GM21737 (cell line): ENCODE measurements around the gene CHKB.
A peak's percentile ranks its signal among the peaks of the same experiment; 100 is the strongest.
"Not testable (repeated sequence)": the region's sequence is repeated elsewhere in the genome, so short reads cannot be mapped to it uniquely, and the experiment has no call there.

Source experiments
- ATAC-seq: cut with Tn5 transposase; IDR thresholded peaks from one replicate; pipeline ENCODE4 v1.9.1; 2021; ENCODE audit warnings: mild to moderate bottlenecking, moderate library complexity; ENCODE audit not compliant: unreplicated experiment

CHKB gene, protein sequence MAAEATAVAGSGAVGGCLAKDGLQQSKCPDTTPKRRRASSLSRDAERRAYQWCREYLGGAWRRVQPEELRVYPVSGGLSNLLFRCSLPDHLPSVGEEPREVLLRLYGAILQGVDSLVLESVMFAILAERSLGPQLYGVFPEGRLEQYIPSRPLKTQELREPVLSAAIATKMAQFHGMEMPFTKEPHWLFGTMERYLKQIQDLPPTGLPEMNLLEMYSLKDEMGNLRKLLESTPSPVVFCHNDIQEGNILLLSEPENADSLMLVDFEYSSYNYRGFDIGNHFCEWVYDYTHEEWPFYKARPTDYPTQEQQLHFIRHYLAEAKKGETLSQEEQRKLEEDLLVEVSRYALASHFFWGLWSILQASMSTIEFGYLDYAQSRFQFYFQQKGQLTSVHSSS

DNA sequence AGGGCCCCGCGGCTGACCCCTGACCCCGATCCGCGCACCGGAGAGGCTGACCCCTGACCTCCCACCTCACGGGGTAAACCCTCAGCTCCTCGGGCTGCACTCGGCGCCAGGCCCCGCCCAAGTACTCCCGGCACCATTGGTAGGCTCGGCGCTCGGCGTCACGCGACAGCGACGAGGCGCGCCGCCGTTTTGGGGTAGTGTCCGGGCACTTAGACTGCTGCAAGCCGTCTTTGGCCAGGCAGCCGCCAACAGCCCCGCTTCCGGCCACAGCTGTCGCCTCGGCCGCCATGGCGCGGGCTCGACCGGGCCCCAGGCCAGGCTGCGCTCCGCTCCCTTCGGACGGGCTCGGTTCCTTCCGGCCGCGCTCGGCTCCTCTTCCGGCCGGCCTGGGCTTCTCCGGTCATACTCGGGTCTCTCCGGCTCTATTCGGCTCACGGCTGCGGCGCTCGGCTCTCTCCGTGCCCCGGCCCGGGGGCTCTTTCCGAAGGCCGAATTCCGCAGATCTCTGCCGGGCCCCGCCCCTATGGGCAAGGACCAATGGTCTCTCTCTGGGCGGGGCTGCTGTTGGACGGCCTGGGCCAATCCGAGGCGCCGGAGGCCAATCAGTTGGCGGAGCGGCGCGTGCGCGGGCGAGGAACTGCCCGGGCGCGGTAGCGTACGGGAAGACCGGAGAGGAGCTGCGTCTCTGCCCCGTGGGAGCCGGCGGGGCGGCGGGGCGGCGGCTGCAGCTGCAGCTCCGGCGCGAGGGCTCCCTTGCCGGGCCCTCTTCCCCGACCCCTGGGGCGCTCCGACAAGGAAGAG, at the start of gene CHKB:
Gene CHKB (minus strand): TSS at position 357 of the 801 bp plus-strand sequence. CDS start 68 bp downstream, at position 289.
- ATAC-seq, result peak; percentile 87

DNA sequence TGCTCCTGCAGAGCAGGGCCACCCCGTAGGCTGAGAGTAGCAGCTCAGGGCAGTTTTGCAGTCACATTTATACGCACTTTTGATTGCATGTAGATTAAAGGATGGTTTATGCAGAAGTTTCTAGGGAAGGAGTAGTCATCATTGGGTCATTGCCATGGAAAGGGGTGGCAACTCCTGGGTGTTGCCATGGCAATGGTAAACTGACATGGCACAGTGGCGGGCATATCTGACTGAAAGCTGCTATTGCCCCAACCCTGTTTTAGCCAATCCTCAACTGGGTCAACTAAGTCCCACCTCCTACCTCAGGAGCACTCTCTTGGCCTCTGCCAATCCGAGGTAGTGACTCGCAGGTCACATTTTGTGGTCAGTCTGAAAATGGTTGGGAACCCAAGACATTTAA, 47.7 kb upstream of the CHKB start:
- no peak for ATAC-seq

DNA sequence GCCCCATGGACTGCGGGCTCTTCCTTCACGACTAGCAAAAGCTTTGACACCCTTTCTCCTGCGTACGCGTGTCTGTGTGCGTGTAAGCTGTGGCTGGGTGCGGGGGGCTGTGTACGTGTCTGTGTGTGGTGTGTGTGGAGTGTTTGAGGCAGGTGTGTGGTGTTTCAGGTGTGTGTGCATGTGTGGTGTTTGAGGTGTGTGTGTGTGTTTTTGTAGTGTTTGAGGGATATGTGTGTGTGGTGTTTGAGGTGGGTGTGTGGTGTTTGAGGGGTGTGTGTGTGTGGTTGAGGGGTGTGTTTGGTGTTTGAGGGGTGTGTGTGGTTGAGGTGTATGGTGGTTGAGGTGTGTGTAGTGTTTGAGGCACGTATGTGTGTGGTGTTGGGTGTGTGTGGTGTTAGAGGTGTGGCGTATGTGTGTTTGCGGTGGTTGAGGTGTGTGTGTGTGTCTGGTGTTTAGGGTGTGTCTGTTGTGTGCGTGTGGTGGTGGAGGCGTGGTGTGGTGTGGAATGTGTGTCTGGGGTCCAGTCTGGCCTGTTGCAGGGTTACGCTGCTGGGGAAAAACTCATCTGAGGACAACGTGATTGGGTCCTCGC, 46.0 kb upstream of the CHKB start:
- ATAC-seq, result no peak

DNA sequence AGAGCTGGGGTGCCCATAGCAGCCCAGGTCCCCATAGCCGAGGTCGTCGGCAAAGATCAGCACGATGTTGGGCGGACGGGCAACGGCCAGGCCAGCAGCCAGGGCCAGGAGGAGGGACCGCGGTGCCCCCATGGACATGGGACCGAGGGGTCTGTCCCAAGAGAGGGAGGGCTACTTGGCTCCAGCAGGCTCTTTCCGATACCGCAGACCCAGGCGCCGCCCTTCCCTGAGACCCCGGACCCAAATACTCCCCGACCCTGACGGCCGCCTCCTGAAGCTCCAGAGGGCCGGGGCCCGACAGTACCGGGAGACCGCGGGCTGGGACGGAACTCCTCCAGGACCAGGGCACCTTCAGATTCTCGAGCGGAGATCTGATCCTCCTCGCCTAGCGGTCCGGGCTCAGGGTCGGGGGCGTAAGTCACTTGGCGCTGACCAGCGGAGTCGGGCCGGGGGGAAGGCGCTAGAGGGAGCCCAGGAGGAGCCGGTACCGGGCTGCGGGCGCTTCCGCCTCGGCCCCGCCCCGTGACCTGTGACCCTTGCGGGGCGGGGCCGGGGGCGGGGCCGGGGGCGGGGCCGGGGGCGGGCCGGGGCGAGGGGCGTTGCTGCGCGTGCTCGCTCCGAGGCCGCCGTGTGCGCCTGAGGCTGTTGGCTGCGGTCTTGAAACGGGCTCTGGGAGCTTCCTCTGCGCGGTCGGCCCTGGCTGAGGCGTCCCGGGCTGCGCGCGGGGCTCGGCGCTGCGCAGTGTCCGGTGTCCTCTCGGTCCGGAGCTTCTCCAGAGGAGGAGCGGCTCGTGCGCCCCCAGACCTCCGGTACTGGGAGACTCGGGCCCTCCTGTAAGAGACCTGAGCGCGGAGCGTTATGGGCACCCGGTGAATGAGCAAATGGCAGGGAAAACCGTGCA, 45.2 kb upstream of the CHKB start, which contains the start of gene ARSA:
Gene ARSA (minus strand): TSS at position 511 of the 901 bp plus-strand sequence. CDS start 373 bp downstream, at position 138.
- ATAC-seq, result peak; percentile 55

DNA sequence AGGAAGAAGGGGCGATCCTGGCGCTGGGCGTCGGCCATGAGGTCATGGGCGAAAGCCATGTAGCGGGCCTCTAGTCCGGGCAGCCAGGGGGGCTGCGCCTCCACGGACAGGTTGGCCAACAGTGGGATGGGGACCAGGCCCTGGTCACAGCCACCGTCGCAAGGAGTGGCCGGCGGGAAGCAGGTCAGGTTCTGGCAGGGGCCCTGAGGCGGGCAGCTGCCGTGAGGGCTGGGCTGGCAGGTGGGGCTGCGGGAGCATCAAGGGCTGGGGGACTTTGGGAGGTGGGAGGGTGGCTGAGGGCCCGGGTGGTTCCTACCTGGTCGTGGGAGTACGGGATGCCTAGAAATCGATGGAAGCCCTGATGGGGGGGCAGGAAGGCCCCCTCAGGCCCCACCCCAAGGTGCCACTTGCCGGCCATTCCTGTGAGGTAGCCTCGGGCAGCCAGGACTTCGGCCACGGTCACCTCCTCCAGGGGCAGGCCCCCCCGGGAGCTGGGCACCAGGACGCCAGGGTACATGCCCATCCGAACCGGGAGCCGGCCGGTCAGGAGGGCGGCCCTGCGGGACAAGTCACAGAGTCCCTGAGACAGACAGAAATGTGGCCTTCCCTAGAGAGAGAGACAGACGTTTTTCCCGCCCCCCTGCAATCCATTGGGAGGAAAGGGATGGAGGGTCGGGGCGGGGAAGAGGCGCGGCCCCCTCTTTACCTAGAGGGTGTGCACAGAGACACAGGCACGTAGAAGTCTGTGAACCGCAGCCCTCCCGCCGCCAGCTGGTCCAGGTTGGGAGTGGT, 44.4 kb upstream of the CHKB start:
- no peak for ATAC-seq

DNA sequence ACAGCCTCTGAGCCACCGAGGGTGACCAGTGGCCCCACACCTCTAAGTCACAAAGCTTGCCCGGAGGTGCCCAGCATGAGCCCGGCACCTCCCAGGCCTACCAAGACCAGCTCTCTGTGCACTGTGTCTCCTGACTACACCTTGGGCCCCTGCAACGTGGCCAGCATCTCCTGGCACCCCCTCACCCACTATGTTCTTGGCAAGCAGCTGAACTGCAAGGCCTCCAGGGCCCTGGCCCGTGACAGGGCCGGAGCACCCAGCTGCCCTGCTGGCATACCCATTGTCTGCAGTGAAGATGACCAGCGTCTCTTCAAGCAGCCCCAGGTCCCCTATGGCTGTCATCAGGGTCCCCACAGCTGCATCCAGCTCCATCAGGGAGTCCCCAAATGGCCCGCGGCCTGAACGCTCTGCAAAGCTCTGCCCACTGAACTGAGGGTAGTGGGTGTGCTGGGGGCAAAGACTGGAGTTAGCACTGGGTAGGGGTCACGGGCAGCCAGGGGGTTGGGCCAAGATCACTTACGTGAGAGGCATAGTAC, 43.7 kb upstream of the CHKB start:
- no peak for ATAC-seq

DNA sequence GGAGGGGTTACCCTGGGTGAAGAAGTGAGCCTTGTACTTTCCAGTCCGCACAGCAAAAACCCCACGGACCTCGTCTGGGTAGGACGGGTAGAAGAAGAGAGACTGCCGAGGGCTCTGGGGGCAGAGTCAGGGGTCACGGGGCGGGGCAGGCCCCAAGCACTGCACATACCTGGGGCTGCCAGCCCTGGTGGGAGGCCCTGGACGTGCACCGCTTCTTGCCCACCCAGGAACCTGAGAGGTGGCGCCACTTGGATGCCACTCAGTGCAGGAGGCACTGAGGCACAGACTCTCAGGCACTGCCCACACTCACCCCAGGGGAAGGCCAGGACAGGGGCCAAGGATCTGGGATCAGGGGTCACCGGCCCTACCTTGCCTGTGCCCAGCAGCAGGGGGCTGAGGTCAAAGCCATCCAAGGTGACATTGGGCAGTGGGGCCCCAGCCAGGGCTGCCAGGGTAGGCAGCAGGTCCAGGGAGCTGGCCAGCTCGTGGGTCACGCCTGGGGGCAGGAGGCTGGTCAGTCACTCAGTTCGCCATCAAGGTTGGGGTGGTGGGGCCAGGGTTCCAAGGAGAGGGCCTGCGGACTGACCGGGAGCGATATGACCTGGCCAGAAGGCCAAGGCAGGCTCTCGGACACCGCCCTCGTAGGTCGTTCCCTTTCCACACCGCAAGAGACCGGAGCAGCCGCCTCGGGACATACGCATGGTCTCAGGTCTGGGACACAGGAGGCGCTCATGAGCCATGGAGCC, 43.1 kb upstream of the CHKB start:
- no peak for ATAC-seq

DNA sequence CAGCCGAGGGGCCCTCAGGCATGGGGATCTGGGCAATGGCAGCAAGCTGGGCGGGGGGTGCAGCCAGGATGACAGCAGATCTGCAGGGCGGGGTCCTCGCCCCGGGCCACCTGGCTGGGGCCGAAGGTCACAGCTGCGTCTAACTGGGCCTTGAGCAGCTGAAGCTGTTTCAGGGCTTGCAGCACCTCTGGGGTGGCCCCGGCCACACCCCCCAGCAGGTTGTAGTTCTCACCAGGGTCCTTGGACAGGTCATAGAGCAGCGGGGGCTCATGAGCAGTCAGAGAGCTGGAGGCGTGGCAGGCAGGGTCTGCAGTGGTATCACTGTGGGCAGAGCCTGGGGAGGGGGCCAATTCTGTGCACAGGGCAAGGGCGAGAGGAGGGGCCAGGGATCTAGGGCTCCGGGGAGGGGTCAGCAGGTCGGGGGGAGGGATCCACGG, 42.5 kb upstream of the CHKB start:
- ATAC-seq, result no peak

DNA sequence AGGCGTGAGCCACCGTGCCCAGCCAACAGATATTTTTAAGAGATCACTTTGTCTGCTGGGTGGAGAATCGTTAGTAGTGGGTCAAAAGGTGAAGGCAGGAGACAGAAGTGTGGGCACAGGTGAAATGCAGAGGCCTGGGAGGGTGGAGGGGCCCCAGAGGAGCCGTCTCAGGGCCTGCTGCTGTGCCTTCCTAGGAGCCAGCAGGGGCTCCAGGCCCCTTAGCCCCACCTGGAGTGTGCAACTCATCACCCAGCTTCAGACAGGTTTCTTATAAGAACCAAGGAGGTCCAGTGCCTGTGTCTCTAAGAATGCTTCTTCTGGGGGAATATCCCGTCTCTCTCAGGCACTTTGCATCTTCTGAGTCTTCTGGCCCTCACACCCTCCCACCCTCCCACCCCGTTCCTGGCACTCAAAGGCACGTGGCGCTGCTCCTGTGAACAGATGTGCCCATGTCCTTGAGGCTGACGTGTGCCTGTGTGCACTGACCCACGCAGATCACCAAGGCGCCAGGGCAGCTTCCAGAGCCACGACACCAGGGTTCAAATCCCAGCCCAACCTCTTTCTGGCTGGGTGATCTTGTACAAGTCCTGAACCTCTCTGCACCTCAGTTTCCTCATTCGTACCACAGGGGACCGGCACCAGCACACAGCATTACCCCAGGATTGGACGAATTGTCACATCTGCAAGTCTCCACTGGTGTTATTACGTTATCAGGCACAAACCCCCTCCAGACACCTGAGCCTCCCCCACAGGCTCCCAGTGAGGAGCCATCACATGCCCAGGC, 41.9 kb upstream of the CHKB start:
- ATAC-seq, result no peak

DNA sequence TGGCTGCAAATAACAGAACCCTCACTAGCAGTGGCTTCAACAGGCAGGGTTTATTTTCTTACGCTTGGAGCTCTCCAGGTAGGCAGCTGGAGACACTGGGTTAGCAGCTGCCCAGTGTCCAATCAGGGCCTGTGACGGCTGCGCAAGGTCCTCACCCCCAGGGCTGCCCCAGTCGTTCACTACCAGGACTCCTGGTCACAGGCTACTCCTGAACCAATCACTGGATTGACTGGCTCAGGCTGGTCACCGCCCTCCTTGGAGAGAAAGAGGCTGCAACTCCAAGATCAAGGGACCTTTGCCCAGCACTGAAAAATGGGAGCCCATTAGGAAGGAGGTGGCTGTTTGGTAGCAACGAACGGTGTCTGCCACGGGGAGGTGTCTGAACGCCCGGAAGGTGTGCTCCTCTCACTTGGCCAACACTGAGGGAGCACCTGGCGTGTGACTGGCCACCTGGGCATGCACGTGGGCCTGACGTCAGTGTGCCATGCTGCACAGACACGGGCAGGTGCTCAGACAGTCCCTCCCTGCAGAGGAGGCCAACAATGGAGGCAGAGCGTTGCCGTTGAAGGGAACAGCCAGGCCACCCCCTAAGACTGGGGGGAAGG, 40.2 kb upstream of the CHKB start:
- ATAC-seq, result no peak

DNA sequence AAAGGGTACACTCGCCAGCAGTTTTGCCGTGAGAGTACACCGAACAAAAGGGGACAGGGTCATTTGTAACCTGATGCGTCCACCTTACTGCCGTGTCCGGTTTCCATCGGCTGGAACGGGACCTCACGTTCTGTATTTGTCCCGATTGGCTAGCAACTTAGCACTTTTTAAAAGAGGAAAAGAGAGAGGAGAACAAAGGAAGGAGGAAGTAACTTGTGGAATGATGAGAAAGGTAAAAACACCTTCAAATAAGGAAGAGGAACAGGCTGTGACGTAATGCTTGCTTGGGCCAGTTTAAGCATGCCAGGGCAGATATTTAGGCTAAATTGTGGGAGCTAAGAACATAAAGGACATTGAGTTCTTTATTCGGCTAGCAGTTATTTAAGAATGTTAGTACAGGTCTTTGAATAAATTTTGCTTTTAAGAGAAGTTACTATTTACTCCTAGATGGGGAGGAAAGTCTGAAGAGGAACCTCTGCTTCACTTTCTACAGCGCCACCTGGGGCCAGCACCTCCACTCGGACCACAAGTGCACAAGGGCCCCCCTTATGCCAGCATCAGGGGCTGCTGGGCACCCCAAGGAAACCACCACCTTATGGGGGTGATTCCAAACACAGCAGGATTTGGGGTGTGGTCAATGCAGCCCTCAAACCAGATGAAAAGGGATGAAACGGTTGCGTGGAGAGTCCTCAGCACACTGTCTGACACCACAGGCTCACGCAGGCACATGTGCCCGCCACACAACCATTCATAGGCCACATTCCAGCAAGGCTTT, 39.5 kb upstream of the CHKB start:
- no peak for ATAC-seq

DNA sequence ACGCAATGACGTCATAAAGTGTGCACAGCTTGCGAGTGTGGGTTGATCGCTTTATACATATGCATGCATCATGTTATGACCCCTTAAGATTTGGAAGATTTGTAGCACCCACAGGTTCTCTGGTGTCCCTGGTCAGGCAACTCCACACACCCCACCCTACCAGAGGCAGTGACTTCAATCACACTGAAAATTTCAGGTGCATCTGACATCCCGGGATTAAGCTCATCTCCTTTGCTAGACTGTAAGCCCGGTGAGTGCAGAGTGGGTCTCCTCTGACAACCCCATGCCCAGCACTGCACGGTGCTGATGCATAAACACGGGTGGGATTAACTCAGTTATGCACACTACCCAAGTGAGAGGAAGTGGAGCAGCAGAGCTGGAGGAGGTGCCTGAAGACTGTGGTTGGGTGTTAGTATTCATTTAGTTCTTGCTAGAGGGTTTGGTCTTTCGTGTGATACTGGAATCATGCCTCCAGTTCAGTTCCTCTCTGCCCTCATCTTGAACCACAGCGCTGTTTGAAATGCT, 38.8 kb upstream of the CHKB start:
- peak; percentile 38 for ATAC-seq

DNA sequence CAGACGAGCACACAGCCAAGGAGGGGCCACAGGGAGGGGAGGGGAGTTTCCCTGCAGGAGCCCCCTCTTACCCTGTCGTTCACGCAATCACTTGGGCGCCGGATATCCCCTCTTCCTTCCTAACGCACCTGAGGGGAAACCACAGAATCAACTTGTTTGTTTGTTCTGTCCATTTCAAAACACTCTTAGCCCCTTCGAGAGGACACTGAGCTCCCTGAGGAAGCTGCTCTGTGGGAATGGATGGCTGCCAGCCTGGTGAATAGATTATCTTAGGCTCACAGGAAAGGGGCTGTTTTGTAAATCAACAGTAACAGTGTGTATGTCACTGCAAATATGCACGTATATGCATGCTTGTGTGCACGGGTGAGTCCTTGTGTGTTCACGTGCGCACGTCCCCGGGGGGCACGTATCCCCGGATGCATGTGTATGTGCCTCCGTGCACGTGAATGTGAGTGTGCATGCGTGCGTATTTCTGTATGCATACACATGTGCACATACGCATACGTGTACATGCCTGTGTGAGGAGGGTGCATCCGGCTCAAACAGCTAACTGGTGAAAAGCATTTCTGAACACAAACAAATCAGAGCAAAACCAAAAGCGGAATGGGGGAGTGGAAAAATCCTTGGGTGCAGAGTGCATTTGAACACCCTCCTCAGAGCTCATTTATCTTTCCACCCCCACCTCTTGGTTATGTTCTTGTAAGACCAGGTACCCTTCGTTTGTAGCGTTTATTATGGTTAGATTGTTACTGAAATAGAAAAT, 38.1 kb upstream of the CHKB start:
- ATAC-seq, result peak; percentile 54

DNA sequence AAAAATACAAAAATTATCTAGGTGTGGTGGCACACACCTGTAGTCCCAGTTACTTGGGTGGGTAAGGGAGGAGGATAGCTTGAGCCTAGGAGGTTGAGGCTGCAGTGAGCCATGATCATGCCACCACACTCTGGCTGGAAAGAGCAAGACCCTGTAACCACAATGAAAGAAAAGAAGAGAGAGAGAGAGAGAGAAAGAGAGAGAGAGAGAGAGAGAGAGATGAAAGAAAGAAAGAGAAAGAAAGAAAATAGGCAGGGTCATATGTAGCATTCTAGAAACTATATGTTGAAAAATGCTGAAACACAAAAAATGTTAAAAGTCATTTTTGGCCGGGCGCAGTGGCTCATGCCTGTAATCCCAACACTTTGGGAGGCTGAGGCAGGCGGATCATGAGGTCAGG, 31.6 kb upstream of the CHKB start:
- not testable (repeated sequence) for ATAC-seq

DNA sequence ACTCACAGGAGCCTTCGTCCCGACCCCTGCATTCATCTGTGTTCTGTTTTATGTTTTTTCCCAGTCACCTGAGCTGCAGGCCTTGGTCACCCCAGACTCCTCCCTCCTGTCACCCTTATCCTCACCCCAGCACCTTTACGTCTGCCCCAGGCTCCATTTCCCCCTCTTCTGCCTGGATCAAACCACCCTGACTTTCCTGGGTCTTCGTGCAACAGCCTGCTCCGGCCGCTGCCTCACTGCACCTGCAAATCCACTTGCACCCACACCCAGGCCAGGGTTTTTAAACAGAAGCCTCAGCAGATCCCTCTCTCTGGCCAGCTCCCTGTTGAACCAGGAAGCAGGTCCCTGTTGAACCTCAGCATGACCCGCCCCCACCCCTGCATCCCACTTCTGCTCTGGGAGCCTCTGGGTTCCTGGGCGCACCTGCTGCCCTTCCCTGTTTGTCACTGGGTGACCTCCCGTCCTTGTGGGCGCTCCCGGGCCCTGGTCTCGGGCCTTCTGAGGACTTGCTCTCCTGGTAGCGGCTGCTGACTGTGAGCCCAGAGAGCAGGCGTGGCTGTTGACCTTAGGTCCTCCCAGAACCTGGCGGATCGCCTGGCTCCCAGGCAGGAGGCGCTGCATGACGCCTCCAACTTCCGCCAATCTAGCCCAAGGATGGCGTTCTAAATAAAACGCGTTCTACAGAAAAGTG, 30.8 kb upstream of the CHKB start:
- ATAC-seq, result no peak
